Activated effector memory CD4-positive, alpha-beta T cell treated with anti-CD3 and anti-CD28 coated beads, Interleukin-2, amount 50 U/mL, for 16 hours (primary cell): ENCODE measurements around the gene FLVCR2.
"Not testable (repeated sequence)": the region's sequence is repeated elsewhere in the genome, so short reads cannot be mapped to it uniquely, and the experiment has no call there.

Source experiments
- DNase-seq: peaks from one replicate; pipeline ENCODE4 v3.0.0-alpha.2; 2020

Gene FLVCR2

DNA sequence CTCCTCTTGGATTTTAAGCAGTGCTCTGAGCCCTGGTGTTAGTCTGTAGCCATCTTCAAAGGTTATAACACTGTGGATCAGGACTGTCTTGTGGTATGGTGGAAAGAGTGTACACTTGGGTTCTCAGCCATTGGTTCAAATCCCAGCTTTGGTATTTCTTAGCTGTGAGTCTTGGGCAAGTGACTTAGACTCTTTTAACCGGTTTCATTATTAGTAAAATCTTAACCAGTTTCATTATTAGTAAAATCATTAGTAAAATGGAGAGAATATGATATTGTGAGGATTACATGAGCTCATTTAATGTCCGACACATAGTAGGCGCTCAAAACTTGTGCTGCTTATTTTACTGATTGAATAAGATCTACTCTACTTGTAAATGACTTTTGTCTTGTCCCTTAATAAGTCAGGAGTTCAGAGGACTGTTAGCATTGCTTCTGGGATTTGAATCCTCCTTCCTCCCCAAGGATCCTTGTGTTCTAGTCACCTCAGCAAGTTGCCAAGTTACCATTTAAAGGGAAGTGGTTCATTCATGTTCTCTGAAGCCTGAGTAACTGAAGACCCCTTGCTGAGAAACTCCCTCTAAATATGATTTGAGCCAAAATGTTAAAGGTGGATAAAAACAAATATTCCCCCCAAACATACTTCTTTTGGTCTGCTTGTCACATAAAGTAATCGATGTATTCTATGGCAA lies 95.1 kb downstream of the FLVCR2 start:
- no peak for DNase-seq

DNA sequence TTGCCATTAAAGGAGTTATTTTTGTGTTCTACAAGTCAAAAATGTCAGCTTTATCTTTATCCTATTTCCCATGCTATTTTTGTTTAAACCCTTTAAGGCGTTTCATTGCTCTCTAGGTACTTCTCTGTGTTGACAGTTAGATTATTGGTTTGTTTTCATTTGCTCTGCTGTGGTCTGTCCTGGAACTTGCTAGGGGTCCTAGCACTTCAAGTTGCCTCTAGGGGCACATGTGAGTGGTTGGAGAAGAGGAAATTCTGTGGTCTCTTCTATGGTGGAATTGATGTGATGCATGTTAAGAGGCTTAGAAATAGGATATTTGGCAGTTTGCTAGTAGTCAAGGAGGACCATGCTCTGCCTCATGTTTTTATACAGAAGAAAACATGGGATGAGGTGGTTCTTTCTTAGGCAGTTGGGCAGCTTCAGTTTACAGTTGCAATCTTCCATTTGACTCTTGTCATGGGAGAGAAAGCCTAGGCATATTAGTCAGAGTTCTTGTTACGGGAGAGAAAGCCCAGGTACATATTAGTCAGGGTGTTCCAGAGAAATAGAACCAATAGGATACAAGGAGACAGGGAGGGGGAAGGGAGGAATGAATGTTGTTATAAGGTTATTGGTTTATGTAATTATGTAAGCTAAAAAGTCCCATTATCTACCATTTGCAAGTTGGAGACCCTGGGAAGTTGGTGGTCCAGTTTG lies 97.0 kb downstream of the FLVCR2 start:
- no peak for DNase-seq

DNA sequence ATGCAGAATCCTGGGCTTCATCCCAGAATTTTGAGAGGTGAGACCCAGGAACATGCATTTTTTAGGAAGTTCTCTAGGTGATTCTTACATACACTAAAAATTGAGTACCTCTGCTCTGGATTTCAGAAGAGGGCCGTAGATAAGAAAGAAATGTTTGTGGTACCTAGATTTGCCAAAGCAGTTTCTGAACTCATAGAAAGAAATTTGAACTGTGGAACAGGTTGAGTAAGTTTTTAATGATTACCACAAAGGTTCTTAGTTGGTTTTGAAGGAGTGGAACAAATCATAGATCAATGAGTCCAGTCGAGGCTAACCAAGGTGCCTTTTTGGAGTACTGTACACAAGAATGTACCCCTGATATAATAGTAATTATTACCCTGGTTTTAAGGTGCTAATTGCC lies 107.5 kb downstream of the FLVCR2 start:
- DNase-seq, result no peak

DNA sequence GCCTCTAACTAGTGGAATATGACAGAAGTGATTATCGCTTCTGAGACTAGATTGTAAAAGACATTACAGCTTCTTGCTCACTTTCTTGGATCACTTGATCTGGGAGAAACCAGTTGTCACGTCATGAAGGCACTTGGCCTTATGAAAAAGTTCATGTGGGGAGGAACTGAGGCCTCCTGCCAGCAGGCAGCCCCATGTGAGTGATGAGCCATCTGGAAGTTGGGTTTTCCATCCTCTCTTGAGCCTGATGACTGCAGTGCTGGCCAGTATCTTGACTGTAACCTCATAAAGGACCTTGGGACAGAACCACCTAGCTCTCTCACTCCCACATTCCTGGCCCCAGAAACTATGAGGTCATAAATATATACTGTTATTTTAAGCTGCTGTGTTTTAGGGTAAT lies 110.6 kb downstream of the FLVCR2 start:
- DNase-seq, result no peak

DNA sequence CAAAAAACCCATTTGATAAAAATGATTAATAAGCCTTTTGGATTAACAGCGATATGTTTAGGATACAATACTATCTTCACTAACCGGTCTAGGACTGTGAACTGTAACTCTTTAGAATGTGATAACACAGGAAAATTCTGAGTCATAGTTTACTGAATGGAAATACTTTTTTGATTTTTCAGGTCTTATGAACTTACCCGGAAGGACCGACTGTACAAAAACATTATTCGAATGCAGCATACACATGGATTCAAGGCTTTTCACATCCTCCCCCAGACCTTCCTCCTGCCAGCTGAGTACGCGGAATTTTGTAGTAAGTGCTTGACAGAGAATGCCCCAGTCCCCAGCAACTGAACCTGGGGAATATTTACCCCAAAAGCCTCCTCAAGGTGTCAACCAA lies 111.6 kb downstream of the FLVCR2 start:
- no peak for DNase-seq

DNA sequence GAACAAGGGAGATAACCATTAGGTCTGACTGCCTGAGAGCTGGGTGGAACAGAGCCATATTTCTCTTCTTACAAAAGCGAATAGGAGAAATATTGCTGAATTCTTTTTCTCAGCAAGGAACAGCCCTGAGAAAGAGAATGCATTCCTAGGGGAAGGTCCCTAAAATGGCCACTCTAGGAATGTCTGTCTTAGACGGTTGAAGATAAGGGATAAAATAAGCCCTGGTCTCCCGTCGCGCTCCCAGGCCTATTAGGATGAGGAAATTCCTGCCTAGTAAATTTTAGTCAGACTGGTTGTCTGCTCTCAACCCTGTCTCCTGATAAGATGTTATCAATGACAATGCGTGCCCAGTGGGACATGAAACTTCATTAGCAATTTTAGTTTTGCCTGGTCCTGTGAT lies 116.6 kb downstream of the FLVCR2 start:
- DNase-seq, result not testable (repeated sequence)

DNA sequence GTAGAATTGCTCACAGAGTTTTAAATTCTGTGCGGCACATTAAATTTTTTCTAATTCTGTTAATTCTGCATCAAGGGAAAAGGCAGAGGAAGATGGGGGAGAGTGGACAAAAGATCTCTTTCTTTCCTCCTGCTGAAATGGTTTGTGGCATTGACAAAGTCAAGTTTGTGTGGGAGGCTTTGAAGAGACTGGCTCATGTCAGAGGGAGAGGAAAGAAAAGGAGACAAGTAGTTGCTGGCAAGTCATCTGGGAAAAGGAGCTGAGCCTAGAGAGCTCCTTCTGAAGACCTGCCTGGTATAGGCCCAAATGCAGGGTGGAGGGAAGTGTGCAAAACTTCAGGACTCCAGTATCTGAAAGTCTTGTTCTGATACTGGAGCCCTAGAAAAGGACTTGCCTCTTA lies 119.0 kb downstream of the FLVCR2 start:
- no peak for DNase-seq
